KMS-11 (cell line): ENCODE data around the gene TSPAN16.

ENCODE experiments used
- H2AFZ ChIP-seq: fragments of 200-600 bp; sonication (generic); 2 replicates; pipeline ENCODE4 v1.6.1; 2016; ENCODE audit warnings: antibody characterized with exemption, mixed run types, low read depth
- H3K27ac ChIP-seq: fragments of 200-600 bp; sonication (generic); 2 replicates; pipeline ENCODE4 v1.6.1; 2016; ENCODE audit warnings: mild to moderate bottlenecking, mixed run types
- H3K27me3 ChIP-seq: fragments of 200-600 bp; sonication (generic); 2 replicates; pipeline ENCODE4 v1.6.1; 2017; ENCODE audit warnings: mild to moderate bottlenecking, low read depth, mixed run types, moderate library complexity; ENCODE audit not compliant: insufficient read depth
- H3K36me3 ChIP-seq: fragments of 200-600 bp; sonication (generic); 2 replicates; pipeline ENCODE4 v1.6.1; 2017; ENCODE audit warnings: mild to moderate bottlenecking, mixed run types; ENCODE audit not compliant: insufficient read depth
- H3K4me1 ChIP-seq: fragments of 200-600 bp; sonication (generic); 2 replicates; pipeline ENCODE4 v1.6.1; 2016; ENCODE audit warnings: mild to moderate bottlenecking, low read depth, mixed run types; ENCODE audit not compliant: poor library complexity, severe bottlenecking
- H3K4me2 ChIP-seq: fragments of 200-600 bp; sonication (generic); 2 replicates; pipeline ENCODE4 v1.7.0; 2016; ENCODE audit warnings: mild to moderate bottlenecking, mixed run types
- H3K4me3 ChIP-seq: fragments of 200-600 bp; sonication (generic); IDR thresholded peaks from 2 replicates; pipeline ENCODE4 v1.6.1; 2017; ENCODE audit warnings: low read depth, low read length, mixed read lengths; ENCODE audit not compliant: insufficient read depth
- H3K79me2 ChIP-seq: fragments of 200-600 bp; sonication (generic); 2 replicates; pipeline ENCODE4 v1.6.1; 2016; ENCODE audit warnings: low read depth, mixed run types; ENCODE audit not compliant: insufficient read depth
- H3K9ac ChIP-seq: fragments of 200-600 bp; sonication (generic); 2 replicates; pipeline ENCODE4 v1.6.1; 2016; ENCODE audit warnings: mild to moderate bottlenecking, mixed run types
- H4K20me1 ChIP-seq: fragments of 200-600 bp; sonication (generic); 2 replicates; pipeline ENCODE4 v1.6.1; 2016; ENCODE audit warnings: mild to moderate bottlenecking, mixed run types; ENCODE audit not compliant: insufficient read depth
- TF ChIP-seq, protein P1 (sequence below): fragments of 200-600 bp; sonication (generic); conservative IDR thresholded peaks from 2 replicates; pipeline ENCODE4 v1.6.1; 2017; ENCODE audit warnings: low read depth, mild to moderate bottlenecking, antibody characterized with exemption, low read length, moderate library complexity, mixed read lengths

TSPAN16 gene

DNA sequence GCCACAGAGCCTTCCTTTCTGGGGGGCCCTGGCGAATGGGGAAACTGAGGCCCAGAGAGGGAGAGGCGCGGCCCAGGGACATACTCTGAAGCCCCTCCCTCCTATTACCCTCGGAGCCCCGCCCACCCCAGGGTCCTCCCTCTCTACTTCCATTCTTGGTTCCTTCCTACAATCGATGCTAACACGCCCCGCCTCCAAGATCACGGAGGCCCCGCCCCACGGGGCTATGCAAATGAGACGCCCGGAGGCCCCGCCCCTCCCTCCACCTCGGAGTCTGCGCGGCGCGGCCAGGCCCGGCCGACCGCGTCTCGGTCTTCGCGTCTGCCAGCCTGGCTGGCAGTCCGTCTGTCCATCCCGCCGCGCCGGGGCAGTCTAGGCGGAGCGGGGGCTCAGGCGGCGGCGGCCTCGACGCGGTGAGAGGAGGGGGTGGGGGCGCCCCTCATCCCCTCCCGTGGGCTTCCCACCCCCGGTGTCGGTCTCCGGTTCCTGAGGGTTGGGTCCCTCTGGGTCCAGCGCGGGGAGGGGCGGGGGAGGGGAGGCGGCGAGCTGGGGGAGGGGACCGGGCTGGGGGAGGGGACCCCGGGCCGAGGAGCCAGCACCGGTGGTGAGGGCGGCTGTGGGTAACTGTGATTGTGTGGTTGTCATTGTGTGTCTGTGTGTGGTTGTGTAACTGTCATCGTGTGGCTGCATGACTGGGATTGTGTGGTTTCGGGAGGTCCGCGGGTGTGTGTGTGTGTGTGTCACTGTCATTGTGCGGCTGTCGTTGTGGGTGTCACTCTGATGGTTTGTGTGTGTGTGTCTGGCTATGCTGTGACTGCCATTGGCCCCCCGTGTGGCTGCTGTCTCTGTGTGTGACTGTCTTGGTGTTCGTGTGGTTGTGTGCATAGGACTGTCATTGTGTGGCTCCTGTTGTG, 59.5 kb downstream of the TSPAN16 start, which contains the start of gene PLPPR2:
Gene PLPPR2, plus strand, starts transcription at position 273 of the 914 bp plus-strand sequence. CDS start 2,242 bp downstream, outside the sequence.
- Histone ChIP-seq H3K9ac (no peak within 1 kb of the TSS), H3K4me1 (peaks cover 9% of the 10 kb centered on the region), H3K27ac (no peak within 1 kb of the TSS), H3K4me2 (peak within 1 kb of the TSS; percentile 54), H3K36me3 (no peaks in the 10 kb centered on the region), H3K4me3 (no peak within 1 kb of the TSS), H4K20me1 (no peaks in the 10 kb centered on the region), H2AFZ (peak within 1 kb of the TSS; percentile 52; the same call in 1 of the 2 replicates), H3K27me3 (no peaks in the 10 kb centered on the region), H3K79me2 (no peaks in the 10 kb centered on the region)
- TF ChIP-seq, protein P1, sequence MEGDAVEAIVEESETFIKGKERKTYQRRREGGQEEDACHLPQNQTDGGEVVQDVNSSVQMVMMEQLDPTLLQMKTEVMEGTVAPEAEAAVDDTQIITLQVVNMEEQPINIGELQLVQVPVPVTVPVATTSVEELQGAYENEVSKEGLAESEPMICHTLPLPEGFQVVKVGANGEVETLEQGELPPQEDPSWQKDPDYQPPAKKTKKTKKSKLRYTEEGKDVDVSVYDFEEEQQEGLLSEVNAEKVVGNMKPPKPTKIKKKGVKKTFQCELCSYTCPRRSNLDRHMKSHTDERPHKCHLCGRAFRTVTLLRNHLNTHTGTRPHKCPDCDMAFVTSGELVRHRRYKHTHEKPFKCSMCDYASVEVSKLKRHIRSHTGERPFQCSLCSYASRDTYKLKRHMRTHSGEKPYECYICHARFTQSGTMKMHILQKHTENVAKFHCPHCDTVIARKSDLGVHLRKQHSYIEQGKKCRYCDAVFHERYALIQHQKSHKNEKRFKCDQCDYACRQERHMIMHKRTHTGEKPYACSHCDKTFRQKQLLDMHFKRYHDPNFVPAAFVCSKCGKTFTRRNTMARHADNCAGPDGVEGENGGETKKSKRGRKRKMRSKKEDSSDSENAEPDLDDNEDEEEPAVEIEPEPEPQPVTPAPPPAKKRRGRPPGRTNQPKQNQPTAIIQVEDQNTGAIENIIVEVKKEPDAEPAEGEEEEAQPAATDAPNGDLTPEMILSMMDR: no peak

DNA sequence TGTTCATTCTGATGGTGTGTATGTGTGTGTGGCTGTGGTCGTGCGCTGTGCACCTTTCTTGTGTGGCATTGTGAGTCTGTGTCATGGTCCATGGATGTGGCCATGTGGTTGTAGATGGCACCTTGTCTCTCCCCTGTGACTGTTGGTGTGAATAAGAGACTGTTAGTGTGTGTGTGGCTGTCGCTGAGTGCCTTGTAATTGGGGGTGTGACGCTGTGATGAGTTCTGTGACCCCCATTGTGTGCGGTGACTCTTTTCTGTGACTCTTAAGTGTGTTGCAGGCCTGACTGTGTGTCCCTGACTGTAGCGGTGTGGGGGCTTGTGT, 60.1 kb downstream of the TSPAN16 start:
- Histone ChIP-seq H3K36me3 (no peaks in the 10 kb centered on the region), H4K20me1 (no peaks in the 10 kb centered on the region), H3K27me3 (no peaks in the 10 kb centered on the region), H3K27ac (no peak overlapping the region), H2AFZ (no peak overlapping the region), H3K4me2 (peak overlapping the region; percentile 33), H3K4me3 (no peak overlapping the region), H3K79me2 (no peaks in the 10 kb centered on the region), H3K9ac (no peak overlapping the region), H3K4me1 (peaks cover 9% of the 10 kb centered on the region)
- TF ChIP-seq, protein P1: no peak

DNA sequence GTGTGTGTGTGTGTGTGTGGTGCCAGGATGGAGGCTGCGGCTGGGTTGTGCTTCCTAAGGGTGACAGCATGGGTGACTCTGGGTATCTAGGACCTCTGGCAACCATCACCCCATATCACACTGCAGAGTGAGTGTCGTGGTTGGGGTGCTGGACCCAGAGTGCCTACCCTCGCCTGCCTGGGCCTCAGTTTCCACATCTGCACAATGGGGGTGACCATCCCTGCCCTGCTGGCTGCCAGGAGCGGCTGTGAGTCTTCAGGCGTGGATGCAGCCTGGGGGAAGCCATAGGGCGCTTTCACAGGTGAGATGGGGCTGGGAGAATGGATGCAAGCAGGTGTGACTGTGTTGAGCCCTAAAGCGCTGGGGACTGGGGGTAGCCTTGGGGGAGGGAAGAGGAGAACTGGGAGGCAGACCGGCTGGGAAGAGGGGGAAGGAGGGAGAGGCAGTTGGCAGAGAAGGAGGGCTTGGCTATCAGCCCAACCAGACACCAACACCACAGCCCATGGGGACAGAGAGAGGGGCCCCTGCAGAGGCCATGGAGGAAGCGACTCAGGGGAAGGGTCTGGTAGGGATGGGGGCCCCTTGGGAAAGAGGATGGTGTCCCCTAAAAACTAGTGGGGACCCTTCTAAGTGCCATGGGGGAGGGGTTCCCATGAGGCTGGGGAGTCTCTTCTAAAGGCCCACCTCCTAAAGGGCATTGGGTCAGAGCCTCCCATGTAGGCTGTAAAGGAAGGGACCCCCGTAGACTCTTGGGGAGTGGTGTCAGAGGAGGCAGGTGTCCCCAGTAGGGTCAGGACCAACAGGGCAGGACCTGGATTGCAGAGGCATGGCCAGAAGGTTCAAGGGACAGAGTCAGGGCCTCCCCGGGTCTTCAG, 61.0 kb downstream of the TSPAN16 start:
- no peak overlapping the region for H3K4me2 ChIP-seq
- no peak overlapping the region for H3K4me3 ChIP-seq
- H3K79me2 ChIP-seq: no peaks in the 10 kb centered on the region
- H3K4me1 ChIP-seq: peaks cover 9% of the 10 kb centered on the region
- no peaks in the 10 kb centered on the region for H4K20me1 ChIP-seq
- no peaks in the 10 kb centered on the region for H3K27me3 ChIP-seq
- H3K27ac ChIP-seq: no peak overlapping the region
- no peak overlapping the region for H2AFZ ChIP-seq
- H3K9ac ChIP-seq: no peak overlapping the region
- TF ChIP-seq, protein P1: no peak
- no peaks in the 10 kb centered on the region for H3K36me3 ChIP-seq

DNA sequence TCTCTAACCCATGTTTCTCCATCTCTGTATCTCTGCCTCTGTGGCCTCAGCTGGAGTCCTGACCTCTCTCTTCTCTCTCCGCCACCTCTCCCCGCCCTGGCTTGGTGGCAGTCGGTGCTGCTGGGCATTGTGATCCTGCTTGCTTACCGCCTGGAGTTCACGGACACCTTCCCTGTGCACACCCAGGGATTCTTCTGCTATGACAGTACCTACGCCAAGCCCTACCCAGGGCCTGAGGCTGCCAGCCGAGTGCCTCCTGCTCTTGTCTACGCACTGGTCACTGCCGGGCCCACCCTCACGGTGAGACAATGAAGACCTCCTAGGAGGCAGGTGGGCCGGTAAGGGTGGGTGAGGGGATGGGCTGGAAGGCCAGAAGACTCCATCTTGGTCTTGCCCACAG, 63.5 kb downstream of the TSPAN16 start:
- Histone ChIP-seq H3K9ac (no peak overlapping the region), H3K4me1 (peaks cover 9% of the 10 kb centered on the region), H3K79me2 (no peaks in the 10 kb centered on the region), H3K27me3 (no peaks in the 10 kb centered on the region), H3K36me3 (no peaks in the 10 kb centered on the region), H3K4me3 (no peak overlapping the region), H4K20me1 (no peaks in the 10 kb centered on the region), H3K4me2 (no peak overlapping the region), H2AFZ (no peak overlapping the region), H3K27ac (no peak overlapping the region)
- TF ChIP-seq, protein P1: no peak
